Measurements from ENCODE around the gene IPO13.
A peak's percentile ranks its signal among the peaks of the same experiment; 100 is the strongest.

The IPO13 gene, protein sequence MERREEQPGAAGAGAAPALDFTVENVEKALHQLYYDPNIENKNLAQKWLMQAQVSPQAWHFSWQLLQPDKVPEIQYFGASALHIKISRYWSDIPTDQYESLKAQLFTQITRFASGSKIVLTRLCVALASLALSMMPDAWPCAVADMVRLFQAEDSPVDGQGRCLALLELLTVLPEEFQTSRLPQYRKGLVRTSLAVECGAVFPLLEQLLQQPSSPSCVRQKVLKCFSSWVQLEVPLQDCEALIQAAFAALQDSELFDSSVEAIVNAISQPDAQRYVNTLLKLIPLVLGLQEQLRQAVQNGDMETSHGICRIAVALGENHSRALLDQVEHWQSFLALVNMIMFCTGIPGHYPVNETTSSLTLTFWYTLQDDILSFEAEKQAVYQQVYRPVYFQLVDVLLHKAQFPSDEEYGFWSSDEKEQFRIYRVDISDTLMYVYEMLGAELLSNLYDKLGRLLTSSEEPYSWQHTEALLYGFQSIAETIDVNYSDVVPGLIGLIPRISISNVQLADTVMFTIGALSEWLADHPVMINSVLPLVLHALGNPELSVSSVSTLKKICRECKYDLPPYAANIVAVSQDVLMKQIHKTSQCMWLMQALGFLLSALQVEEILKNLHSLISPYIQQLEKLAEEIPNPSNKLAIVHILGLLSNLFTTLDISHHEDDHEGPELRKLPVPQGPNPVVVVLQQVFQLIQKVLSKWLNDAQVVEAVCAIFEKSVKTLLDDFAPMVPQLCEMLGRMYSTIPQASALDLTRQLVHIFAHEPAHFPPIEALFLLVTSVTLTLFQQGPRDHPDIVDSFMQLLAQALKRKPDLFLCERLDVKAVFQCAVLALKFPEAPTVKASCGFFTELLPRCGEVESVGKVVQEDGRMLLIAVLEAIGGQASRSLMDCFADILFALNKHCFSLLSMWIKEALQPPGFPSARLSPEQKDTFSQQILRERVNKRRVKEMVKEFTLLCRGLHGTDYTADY

GRCh38 chr1:43946236-43947060 lies at the start of gene IPO13:
Gene IPO13, plus strand, starts transcription at chr1:43946950. Its CDS starts 651 bp downstream, at chr1:43947601.
- Histone ChIP-seq H3K27ac (ENCODE audit: low read depth, low read length) (peak within 1 kb of the TSS; percentile 98), H3K27me3 (ENCODE audit: control insufficient read depth in 1 of 2, insufficient read depth in 2 of 2, low read length in 2 of 2) (no peaks in the 10 kb centered on the region), H3K4me1 (ENCODE audit: control insufficient read depth in 1 of 2, insufficient read depth in 2 of 2, low read length in 2 of 2) (peaks cover 24 to 29% of the 10 kb centered on the region in 2 donors), H3K36me3 (ENCODE audit: control insufficient read depth in 1 of 2, insufficient read depth in 2 of 2, low read length in 2 of 2) (peaks cover 0 to 9% of the 10 kb centered on the region in 2 donors), H3K9me3 (ENCODE audit: control insufficient read depth in 1 of 2, low read length in 2 of 2) (no peaks in the 10 kb centered on the region), H3K9ac (ENCODE audit: low read depth in 1 of 2, low read length in 2 of 2) (peak within 1 kb of the TSS; percentile 93 to 99), H3K4me3 (ENCODE audit: low read depth in 1 of 2, low read length in 2 of 2) (peak within 1 kb of the TSS; percentile 93 to 98)

GRCh38 chr1:43898981-43899380 lies 47.8 kb upstream of the IPO13 start:
- H3K4me1 ChIP-seq (ENCODE audit: control insufficient read depth in 1 of 2, insufficient read depth in 2 of 2, low read length in 2 of 2), result no peaks in the 10 kb centered on the region
- H3K9ac ChIP-seq (ENCODE audit: low read depth in 1 of 2, low read length in 2 of 2), result no peak overlapping the region
- H3K36me3 ChIP-seq (ENCODE audit: control insufficient read depth in 1 of 2, insufficient read depth in 2 of 2, low read length in 2 of 2), result peaks cover 0 to 8% of the 10 kb centered on the region in 2 donors
- H3K27ac ChIP-seq (ENCODE audit: low read depth, low read length), result no peak overlapping the region
- no peaks in the 10 kb centered on the region for H3K27me3 ChIP-seq (ENCODE audit: control insufficient read depth in 1 of 2, insufficient read depth in 2 of 2, low read length in 2 of 2)
- no peak overlapping the region for H3K4me3 ChIP-seq (ENCODE audit: low read depth in 1 of 2, low read length in 2 of 2)
- H3K9me3 ChIP-seq (ENCODE audit: control insufficient read depth in 1 of 2, low read length in 2 of 2), result no peaks in the 10 kb centered on the region

- H3K4me3 ChIP-seq (ENCODE audit: low read depth in 1 of 2, low read length in 2 of 2), result no peak overlapping the region
- no peaks in the 10 kb centered on the region for H3K9me3 ChIP-seq (ENCODE audit: control insufficient read depth in 1 of 2, low read length in 2 of 2)
- no peak overlapping the region for H3K9ac ChIP-seq (ENCODE audit: low read depth in 1 of 2, low read length in 2 of 2)
- H3K4me1 ChIP-seq (ENCODE audit: control insufficient read depth in 1 of 2, insufficient read depth in 2 of 2, low read length in 2 of 2), result no peaks in the 10 kb centered on the region
- H3K36me3 ChIP-seq (ENCODE audit: control insufficient read depth in 1 of 2, insufficient read depth in 2 of 2, low read length in 2 of 2), result peaks cover 0 to 8% of the 10 kb centered on the region in 2 donors
- H3K27me3 ChIP-seq (ENCODE audit: control insufficient read depth in 1 of 2, insufficient read depth in 2 of 2, low read length in 2 of 2), result no peaks in the 10 kb centered on the region
- no peak overlapping the region for H3K27ac ChIP-seq (ENCODE audit: low read depth, low read length)
Observed at GRCh38 chr1:43900386-43900785, 46.4 kb upstream of the IPO13 start.

- H3K27ac ChIP-seq (ENCODE audit: low read depth, low read length), result no peak overlapping the region
- H3K9me3 ChIP-seq (ENCODE audit: control insufficient read depth in 1 of 2, low read length in 2 of 2), result no peaks in the 10 kb centered on the region
- H3K27me3 ChIP-seq (ENCODE audit: control insufficient read depth in 1 of 2, insufficient read depth in 2 of 2, low read length in 2 of 2), result no peaks in the 10 kb centered on the region
- no peak overlapping the region for H3K4me3 ChIP-seq (ENCODE audit: low read depth in 1 of 2, low read length in 2 of 2)
- H3K36me3 ChIP-seq (ENCODE audit: control insufficient read depth in 1 of 2, insufficient read depth in 2 of 2, low read length in 2 of 2), result peaks cover 0 to 8% of the 10 kb centered on the region in 2 donors
- no peak overlapping the region for H3K9ac ChIP-seq (ENCODE audit: low read depth in 1 of 2, low read length in 2 of 2)
- no peaks in the 10 kb centered on the region for H3K4me1 ChIP-seq (ENCODE audit: control insufficient read depth in 1 of 2, insufficient read depth in 2 of 2, low read length in 2 of 2)
Observed at GRCh38 chr1:43901196-43901961, 45.4 kb upstream of the IPO13 start.

DNA sequence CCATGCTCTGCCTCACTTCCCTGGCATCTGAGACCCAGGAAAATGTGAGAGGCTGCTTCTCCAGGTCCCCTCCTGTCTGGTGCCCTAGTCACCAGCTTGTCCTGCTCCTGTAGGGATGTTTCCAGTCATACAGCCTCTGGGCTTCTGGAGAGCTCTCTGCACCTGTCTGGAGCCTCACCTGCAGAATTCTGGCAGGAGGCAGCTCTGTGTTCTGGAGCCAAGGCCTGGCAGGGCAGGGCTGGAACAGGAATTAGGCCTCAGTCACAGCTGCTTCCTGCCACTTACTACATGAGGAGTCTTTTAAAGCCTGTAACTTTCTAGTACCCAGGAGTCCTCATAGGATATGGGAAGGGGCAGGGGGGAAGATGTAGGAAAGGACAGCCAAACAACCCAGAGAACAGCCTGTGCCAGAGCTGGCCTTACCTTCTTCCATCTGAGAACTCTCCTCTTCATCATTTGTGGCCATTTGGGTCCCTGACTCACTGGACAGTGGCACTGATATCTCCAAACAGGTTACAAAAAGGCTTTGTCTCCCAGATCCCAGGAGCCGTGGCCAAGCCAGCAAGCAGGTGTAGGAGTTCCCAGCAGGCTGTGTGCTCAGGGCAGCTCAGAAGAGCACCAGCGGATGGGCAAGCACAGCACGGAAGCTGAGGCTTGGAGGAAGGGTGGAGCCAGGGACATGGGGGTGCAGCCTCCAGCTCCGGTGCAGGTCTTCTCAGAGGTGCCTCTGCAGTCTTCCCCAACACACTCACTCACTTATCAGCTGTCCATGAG lies 44.5 kb upstream of the IPO13 start:
- no peaks in the 10 kb centered on the region for H3K27me3 ChIP-seq (ENCODE audit: control insufficient read depth in 1 of 2, insufficient read depth in 2 of 2, low read length in 2 of 2)
- no peak overlapping the region for H3K27ac ChIP-seq (ENCODE audit: low read depth, low read length)
- H3K9ac ChIP-seq (ENCODE audit: low read depth in 1 of 2, low read length in 2 of 2), result no peak overlapping the region
- H3K36me3 ChIP-seq (ENCODE audit: control insufficient read depth in 1 of 2, insufficient read depth in 2 of 2, low read length in 2 of 2), result peaks cover 0 to 8% of the 10 kb centered on the region in 2 donors
- H3K4me1 ChIP-seq (ENCODE audit: control insufficient read depth in 1 of 2, insufficient read depth in 2 of 2, low read length in 2 of 2), result no peaks in the 10 kb centered on the region
- H3K4me3 ChIP-seq (ENCODE audit: low read depth in 1 of 2, low read length in 2 of 2), result no peak overlapping the region
- H3K9me3 ChIP-seq (ENCODE audit: control insufficient read depth in 1 of 2, low read length in 2 of 2), result no peaks in the 10 kb centered on the region

DNA sequence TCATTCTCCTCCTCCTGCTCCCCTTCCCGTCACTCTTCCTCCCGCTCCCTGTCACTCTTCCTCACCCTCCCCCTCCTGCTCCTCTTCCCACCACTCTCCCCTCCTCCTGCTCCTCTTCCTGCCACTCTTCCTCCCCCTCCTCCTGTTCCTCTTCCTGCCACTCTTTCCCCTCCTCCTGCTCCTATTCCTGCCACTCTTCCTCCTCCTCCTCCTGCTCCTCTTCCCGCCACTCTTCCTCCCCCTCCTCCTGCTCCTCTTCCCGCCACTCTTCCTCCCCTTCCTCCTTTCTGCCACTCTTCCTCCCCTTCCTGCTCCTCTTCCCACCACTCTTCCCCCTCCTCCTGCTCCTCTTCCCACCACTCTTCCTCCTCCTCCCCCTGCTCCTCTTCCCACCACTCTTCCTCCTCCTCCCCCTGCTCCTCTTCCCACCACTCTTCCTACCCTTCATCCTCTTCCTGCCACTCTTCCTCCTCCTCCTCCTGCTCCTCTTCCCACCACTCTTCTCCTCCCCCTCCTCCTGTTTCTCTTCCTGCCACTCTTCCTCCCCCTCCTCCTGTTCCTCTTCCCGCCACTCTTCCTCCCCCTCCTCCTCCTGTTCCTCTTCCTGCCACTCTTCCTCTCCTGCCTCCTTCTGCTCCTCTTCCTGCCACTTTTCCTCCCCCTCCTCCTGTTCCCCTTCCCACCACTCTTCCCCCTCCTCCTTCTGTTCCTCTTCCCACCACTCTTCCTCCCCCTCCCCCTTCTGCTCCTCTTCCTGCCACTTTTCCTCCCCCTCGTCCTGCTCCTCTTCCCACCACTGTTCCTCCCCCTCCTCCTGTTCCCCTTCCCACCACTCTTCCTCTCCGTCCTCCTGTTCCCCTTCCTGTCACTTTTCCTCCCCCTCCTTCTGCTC lies 41.8 kb upstream of the IPO13 start:
- Histone ChIP-seq H3K27ac (ENCODE audit: low read depth, low read length) (no peak overlapping the region), H3K9ac (ENCODE audit: low read depth in 1 of 2, low read length in 2 of 2) (no peak overlapping the region), H3K4me3 (ENCODE audit: low read depth in 1 of 2, low read length in 2 of 2) (no peak overlapping the region), H3K4me1 (ENCODE audit: control insufficient read depth in 1 of 2, insufficient read depth in 2 of 2, low read length in 2 of 2) (no peaks in the 10 kb centered on the region), H3K36me3 (ENCODE audit: control insufficient read depth in 1 of 2, insufficient read depth in 2 of 2, low read length in 2 of 2) (no peaks in the 10 kb centered on the region), H3K27me3 (ENCODE audit: control insufficient read depth in 1 of 2, insufficient read depth in 2 of 2, low read length in 2 of 2) (no peaks in the 10 kb centered on the region), H3K9me3 (ENCODE audit: control insufficient read depth in 1 of 2, low read length in 2 of 2) (no peaks in the 10 kb centered on the region)

- no peaks in the 10 kb centered on the region for H3K4me1 ChIP-seq (ENCODE audit: control insufficient read depth in 1 of 2, insufficient read depth in 2 of 2, low read length in 2 of 2)
- H3K36me3 ChIP-seq (ENCODE audit: control insufficient read depth in 1 of 2, insufficient read depth in 2 of 2, low read length in 2 of 2), result no peaks in the 10 kb centered on the region
- H3K27ac ChIP-seq (ENCODE audit: low read depth, low read length), result no peak overlapping the region
- H3K4me3 ChIP-seq (ENCODE audit: low read depth in 1 of 2, low read length in 2 of 2), result no peak overlapping the region
- no peaks in the 10 kb centered on the region for H3K27me3 ChIP-seq (ENCODE audit: control insufficient read depth in 1 of 2, insufficient read depth in 2 of 2, low read length in 2 of 2)
- no peak overlapping the region for H3K9ac ChIP-seq (ENCODE audit: low read depth in 1 of 2, low read length in 2 of 2)
- H3K9me3 ChIP-seq (ENCODE audit: control insufficient read depth in 1 of 2, low read length in 2 of 2), result no peaks in the 10 kb centered on the region
Observed at GRCh38 chr1:43908226-43908625, 38.5 kb upstream of the IPO13 start.

- Histone ChIP-seq H3K36me3 (ENCODE audit: control insufficient read depth in 1 of 2, insufficient read depth in 2 of 2, low read length in 2 of 2) (no peaks in the 10 kb centered on the region), H3K9ac (ENCODE audit: low read depth in 1 of 2, low read length in 2 of 2) (no peak overlapping the region), H3K4me1 (ENCODE audit: control insufficient read depth in 1 of 2, insufficient read depth in 2 of 2, low read length in 2 of 2) (no peaks in the 10 kb centered on the region), H3K27me3 (ENCODE audit: control insufficient read depth in 1 of 2, insufficient read depth in 2 of 2, low read length in 2 of 2) (no peaks in the 10 kb centered on the region), H3K9me3 (ENCODE audit: control insufficient read depth in 1 of 2, low read length in 2 of 2) (no peaks in the 10 kb centered on the region), H3K4me3 (ENCODE audit: low read depth in 1 of 2, low read length in 2 of 2) (no peak overlapping the region), H3K27ac (ENCODE audit: low read depth, low read length) (no peak overlapping the region)
Observed at GRCh38 chr1:43908858-43909257, 37.9 kb upstream of the IPO13 start.
